ENCODE measurements around the gene CAPZA1.
A peak's percentile ranks its signal among the peaks of the same experiment; 100 is the strongest.

The CAPZA1 gene

GRCh38 chr1:112717263-112717873, 97.7 kb downstream of the CAPZA1 start:
- DNase-seq = no peak

GRCh38 chr1:112718691-112719418, 99.2 kb downstream of the CAPZA1 start:
- DNase-seq = peak; percentile 17 to 30

DNA sequence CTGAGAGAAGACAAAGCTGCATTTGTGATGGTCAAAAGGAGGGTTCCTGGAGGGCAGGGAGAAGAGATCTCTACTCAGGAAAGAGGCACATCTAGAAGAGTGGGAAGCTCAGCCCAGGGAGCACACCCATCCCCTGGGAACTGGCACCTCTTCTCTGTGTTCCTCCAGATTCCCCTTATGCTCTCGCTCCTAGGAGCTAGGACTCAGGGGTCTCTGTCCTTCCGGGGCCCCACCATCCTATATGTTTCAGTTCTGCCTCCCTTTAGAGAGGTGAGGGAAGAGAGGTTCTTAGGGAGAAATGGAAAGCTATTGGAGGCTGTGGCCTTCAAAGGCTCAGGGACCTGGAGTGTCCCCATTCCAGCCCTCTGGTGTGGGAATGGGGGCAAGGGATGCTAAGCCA, 100.1 kb downstream of the CAPZA1 start:
- no peak for DNase-seq

DNA sequence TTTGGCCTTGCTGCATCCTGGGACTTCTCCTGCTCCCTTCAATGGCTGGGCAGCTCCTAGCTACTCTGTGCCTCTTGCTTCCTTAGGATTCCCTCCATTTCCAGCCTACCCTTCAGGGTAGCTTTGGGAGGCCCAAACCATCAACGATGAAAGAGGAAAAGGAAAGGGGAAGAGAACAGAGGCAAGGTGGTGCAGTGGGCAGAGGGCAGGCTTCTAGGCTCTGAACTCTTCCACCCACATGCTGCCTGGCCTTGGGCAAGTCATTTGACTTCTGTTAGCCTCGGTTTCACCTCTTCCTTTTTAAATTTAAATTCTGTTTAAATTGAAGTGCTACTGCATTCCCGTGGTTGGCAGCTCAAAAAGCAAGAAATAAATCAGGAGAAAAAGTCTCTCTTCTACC, 101.2 kb downstream of the CAPZA1 start:
- no peak for DNase-seq
